ENCODE measurements around the gene LCNL1. TPM values are rescaled to one million over a fixed set of nuclear protein-coding genes. Genes with fewer than 3 reads are reported as not detected.
"Not testable (repeated sequence)": the region's sequence is repeated elsewhere in the genome, so short reads cannot be mapped to it uniquely, and the experiment has no call there.

The LCNL1 gene
- total RNA-seq, 1 donor from 2014 or later = not detected

DNA sequence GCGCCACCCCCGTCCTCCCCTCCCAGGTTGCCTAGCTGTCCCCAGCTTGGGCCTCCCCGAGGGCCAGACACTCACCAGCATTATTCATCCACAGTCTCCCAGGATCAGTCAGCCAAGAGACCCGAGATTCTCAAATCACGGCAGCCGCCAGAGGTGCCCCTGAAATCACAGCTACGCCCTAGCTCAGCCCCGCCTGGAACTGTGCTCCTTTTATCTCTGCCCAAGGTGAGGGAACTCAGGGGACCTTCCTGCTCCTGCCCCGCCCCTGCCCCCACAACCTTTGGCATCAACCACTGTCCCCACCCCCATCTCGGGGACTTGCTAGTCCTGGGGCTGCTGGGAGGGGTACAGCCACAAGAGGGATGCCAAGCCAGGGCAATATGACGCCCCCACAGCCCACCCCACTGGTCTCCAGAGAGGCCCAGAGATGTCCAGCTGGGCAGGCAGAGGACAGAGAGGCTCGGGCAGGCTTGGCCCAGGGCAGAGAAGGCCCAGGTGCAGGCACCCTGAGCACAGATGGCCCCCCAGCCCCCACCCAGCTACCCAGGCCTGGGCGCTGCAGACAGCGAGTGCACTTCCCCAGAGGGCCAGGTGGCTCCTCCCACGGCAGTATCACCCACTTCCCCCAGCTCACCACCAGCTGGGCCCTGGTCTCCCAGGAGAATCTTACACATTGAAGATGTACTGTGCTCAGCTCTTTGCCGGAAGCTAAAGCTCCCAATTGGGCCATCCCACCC, 49.3 kb downstream of the LCNL1 start, which contains the start of gene FUT7:
Gene FUT7, minus strand, starts transcription at position 185 of the 737 bp plus-strand sequence. Its CDS starts 97 bp downstream, at position 88.
- Mint-ChIP-seq H3K4me3 (no peak within 1 kb of the TSS), H3K27ac (no peak within 1 kb of the TSS), H3K27me3 (no peaks in the 10 kb centered on the region), H3K9me3 (no peaks in the 10 kb centered on the region), H3K4me1 (ENCODE audit: unreplicated experiment) (no peaks in the 10 kb centered on the region), H3K36me3 (no peaks in the 10 kb centered on the region)
- TF ChIP-seq, protein P1, sequence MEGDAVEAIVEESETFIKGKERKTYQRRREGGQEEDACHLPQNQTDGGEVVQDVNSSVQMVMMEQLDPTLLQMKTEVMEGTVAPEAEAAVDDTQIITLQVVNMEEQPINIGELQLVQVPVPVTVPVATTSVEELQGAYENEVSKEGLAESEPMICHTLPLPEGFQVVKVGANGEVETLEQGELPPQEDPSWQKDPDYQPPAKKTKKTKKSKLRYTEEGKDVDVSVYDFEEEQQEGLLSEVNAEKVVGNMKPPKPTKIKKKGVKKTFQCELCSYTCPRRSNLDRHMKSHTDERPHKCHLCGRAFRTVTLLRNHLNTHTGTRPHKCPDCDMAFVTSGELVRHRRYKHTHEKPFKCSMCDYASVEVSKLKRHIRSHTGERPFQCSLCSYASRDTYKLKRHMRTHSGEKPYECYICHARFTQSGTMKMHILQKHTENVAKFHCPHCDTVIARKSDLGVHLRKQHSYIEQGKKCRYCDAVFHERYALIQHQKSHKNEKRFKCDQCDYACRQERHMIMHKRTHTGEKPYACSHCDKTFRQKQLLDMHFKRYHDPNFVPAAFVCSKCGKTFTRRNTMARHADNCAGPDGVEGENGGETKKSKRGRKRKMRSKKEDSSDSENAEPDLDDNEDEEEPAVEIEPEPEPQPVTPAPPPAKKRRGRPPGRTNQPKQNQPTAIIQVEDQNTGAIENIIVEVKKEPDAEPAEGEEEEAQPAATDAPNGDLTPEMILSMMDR (conservative IDR thresholded peaks at IDR 0.05) = no peak
- DNase-seq (ENCODE audit: extremely low spot score, unreplicated experiment) = no peak

DNA sequence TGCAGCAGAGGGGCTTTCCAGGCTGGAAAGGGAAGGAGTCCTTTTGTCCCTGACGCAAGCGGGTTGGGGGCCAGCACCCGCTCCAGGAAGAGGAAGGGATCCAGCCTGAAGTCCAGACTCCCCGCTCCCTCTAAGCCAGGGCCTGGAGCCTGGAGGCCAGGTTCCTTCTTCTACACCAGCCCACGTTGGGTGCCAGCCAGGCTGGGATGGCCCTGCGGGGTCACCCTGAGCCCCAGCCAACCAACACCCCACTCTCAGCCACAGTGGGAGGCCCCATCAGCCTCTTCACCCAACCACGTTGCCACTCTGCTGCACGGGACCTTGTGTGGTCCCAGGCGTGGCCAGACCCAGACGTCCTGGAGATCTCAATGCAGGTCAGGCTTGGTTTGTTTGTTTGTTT, 50.1 kb downstream of the LCNL1 start:
- Mint-ChIP-seq H3K4me1 (ENCODE audit: unreplicated experiment) (no peaks in the 10 kb centered on the region), H3K27me3 (no peaks in the 10 kb centered on the region), H3K36me3 (no peaks in the 10 kb centered on the region), H3K9me3 (no peaks in the 10 kb centered on the region), H3K4me3 (no peak overlapping the region), H3K27ac (no peak overlapping the region)
- DNase-seq (ENCODE audit: extremely low spot score, unreplicated experiment) = no peak
- TF ChIP-seq, protein P1 (conservative IDR thresholded peaks at IDR 0.05) = no peak

DNA sequence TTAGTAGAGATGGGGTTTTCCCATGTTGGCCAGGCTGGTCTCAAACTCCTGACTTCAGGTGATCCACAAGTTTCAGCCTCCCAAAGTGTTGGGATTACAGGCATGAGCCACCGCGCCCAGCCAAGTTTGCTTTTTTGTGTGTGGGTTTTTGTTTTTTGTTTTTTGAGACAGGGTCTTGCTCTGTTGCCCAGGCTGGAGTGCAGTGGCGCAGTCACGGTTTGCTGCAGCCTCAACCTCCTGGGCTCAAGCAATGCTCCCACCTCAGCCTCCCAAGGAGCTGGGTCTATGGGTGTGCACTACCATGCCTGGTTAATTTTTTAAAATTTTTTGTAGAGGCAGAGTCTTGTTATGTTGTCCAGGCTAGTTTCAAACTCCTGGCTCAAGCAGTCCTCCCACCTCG, 50.7 kb downstream of the LCNL1 start:
- not testable (repeated sequence) for H3K4me1 Mint-ChIP-seq (ENCODE audit: unreplicated experiment); DNase-seq (ENCODE audit: extremely low spot score, unreplicated experiment); H3K27ac Mint-ChIP-seq; H3K27me3 Mint-ChIP-seq; H3K9me3 Mint-ChIP-seq; H3K4me3 Mint-ChIP-seq; H3K36me3 Mint-ChIP-seq

DNA sequence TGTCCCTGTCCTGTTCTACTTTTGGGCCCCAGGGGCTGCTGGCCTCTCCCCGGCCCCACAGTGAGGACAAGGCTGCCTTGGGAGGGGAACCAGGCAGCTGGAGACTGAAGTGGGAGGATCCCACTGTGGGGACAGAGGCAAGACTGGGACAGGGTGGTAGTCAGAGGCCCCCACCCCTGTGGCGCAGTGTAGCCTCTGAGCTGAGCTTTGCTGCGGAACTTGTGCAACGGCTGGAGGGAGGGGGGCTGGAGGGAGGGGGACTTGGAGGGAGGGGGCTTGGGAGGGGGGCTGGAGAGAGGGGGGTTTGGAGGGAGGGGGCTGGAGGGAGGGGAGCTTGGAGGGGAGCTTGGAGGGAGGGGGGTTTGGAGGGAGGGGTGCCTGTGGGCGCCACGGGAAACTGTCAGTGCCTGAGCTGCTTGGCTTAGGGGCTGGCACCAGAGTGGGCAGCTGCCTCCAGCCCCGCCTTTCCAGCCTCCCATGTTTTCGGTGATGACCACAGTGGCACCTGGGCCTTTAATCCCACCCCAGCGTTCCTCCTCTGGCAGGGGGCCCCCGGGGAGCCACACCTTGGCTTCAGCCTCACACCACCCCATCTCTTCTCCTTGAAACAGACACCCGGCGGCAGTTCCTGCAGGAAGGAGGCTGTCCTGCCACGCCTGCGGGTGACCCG, 51.4 kb downstream of the LCNL1 start:
- no peaks in the 10 kb centered on the region for H3K9me3 Mint-ChIP-seq
- DNase-seq (ENCODE audit: extremely low spot score, unreplicated experiment) = no peak
- no peaks in the 10 kb centered on the region for H3K36me3 Mint-ChIP-seq
- no peak overlapping the region for H3K4me3 Mint-ChIP-seq
- no peaks in the 10 kb centered on the region for H3K4me1 Mint-ChIP-seq (ENCODE audit: unreplicated experiment)
- H3K27me3 Mint-ChIP-seq = no peaks in the 10 kb centered on the region
- H3K27ac Mint-ChIP-seq = no peak overlapping the region
- TF ChIP-seq, protein P1 (conservative IDR thresholded peaks at IDR 0.05) = no peak

DNA sequence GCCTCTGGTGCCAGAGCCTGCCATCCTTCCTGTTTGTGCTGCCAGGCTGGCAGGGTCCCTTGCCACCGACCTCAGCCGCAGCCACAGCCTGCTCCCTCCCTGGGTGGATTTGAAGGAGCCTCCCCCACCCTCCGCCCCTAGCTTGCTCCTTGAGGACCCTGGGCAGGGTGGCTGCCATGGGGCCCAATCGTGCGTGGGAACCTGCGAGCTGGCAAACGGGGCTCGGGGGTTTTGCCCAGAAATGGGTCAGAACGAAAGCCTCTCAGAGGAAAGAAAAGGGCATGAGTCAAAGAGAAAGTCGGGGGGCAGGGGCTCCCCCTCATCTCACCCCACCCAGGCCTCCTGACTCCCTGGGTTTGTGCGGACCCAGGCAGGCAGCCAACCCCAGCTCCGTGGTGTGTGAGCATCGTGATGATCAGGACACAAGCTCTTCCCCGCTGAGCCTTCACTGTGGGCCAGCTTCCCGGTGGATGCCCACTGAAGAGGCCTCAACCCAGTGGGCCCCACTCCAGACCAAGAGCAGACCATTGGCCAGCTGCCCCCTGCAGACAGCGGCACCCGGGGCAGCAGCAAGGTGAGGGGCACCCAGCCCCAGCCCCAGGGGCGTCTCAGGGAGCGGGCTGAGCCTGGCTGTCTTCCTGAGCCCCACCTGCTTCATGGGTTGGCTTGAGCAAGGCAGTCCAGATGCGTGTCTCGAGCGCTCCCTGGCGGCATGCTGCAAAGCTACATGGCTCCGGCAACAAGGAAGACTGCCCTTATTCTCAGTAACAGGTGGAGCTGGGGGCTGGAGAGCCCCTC, 52.1 kb downstream of the LCNL1 start:
- Mint-ChIP-seq H3K4me3 (no peak overlapping the region), H3K9me3 (no peaks in the 10 kb centered on the region), H3K36me3 (no peaks in the 10 kb centered on the region), H3K4me1 (ENCODE audit: unreplicated experiment) (no peaks in the 10 kb centered on the region), H3K27ac (no peak overlapping the region), H3K27me3 (no peaks in the 10 kb centered on the region)
- no peak for DNase-seq (ENCODE audit: extremely low spot score, unreplicated experiment)
- TF ChIP-seq, protein P1 (conservative IDR thresholded peaks at IDR 0.05) = peak; percentile 89

Other genes starting within 250 kb of the LCNL1 start
- gene LCN10, start 240.1 kb upstream of the LCNL1 start, total RNA-seq (ENCODE audit: low replicate concordance) = not detected in 2 replicates
- gene LCN6, start 234.5 kb upstream of the LCNL1 start, total RNA-seq (ENCODE audit: low replicate concordance) = not detected in 2 replicates
- gene LCN8, start 224.8 kb upstream of the LCNL1 start, total RNA-seq (ENCODE audit: low replicate concordance) = not detected in 2 replicates
- 0.77 and 0.93 TPM in 2 replicates for gene LCN15, start 218.5 kb upstream of the LCNL1 start, total RNA-seq (ENCODE audit: low replicate concordance)
- gene TMEM141, start 191.6 kb upstream of the LCNL1 start, total RNA-seq (ENCODE audit: low replicate concordance) = 62.3 and 98.6 TPM in 2 replicates
- 2.9 and 6.1 TPM in 2 replicates for gene CCDC183, start 186.7 kb upstream of the LCNL1 start, total RNA-seq (ENCODE audit: low replicate concordance)
- gene RABL6, start 175.0 kb upstream of the LCNL1 start, total RNA-seq (ENCODE audit: low replicate concordance) = 94.2 and 112 TPM in 2 replicates
- gene AJM1, start 140.5 kb upstream of the LCNL1 start, total RNA-seq (ENCODE audit: low replicate concordance) = 3.2 and 3.6 TPM in 2 replicates
- 176 and 199 TPM in 2 replicates for gene PHPT1, start 133.6 kb upstream of the LCNL1 start, total RNA-seq (ENCODE audit: low replicate concordance)
- gene MAMDC4, start 130.6 kb upstream of the LCNL1 start, total RNA-seq (ENCODE audit: low replicate concordance) = 18.4 and 29.1 TPM in 2 replicates
- gene EDF1, start 116.7 kb upstream of the LCNL1 start, total RNA-seq (ENCODE audit: low replicate concordance) = 324 and 342 TPM in 2 replicates
- 19.4 and 22.3 TPM in 2 replicates for gene TRAF2, start 96.5 kb upstream of the LCNL1 start, total RNA-seq (ENCODE audit: low replicate concordance)
- 82.8 and 110 TPM in 2 replicates for gene FBXW5, start 38.3 kb upstream of the LCNL1 start, total RNA-seq (ENCODE audit: low replicate concordance)
- gene C8G, start 37.8 kb upstream of the LCNL1 start, total RNA-seq (ENCODE audit: low replicate concordance) = 2.8 and 4.1 TPM in 2 replicates
- 7.9 and 8.3 TPM in 2 replicates for gene LCN12, start 30.7 kb upstream of the LCNL1 start, total RNA-seq (ENCODE audit: low replicate concordance)
- gene PTGDS, start 5.5 kb upstream of the LCNL1 start, total RNA-seq (ENCODE audit: low replicate concordance) = 1.4 and 1.7 TPM in 2 replicates
- 63.4 and 100 TPM in 2 replicates for gene PAXX, start 9.4 kb downstream of the LCNL1 start, total RNA-seq (ENCODE audit: low replicate concordance)
- gene CLIC3, start 13.6 kb downstream of the LCNL1 start, total RNA-seq (ENCODE audit: low replicate concordance) = 38.6 and 63.3 TPM in 2 replicates
- 44.7 and 47.7 TPM in 2 replicates for gene ABCA2, start 45.2 kb downstream of the LCNL1 start, total RNA-seq (ENCODE audit: low replicate concordance)
- not detected in 2 replicates for gene FUT7, start 49.1 kb downstream of the LCNL1 start, total RNA-seq (ENCODE audit: low replicate concordance)
- 68.0 and 70.3 TPM in 2 replicates for gene NPDC1, start 63.2 kb downstream of the LCNL1 start, total RNA-seq (ENCODE audit: low replicate concordance)
- gene ENTPD2, start 71.1 kb downstream of the LCNL1 start, total RNA-seq (ENCODE audit: low replicate concordance) = 3.3 and 6.4 TPM in 2 replicates
- gene SAPCD2, start 87.6 kb downstream of the LCNL1 start, total RNA-seq (ENCODE audit: low replicate concordance) = 19.1 and 21.9 TPM in 2 replicates
- 3.4 and 5.4 TPM in 2 replicates for gene UAP1L1, start 94.5 kb downstream of the LCNL1 start, total RNA-seq (ENCODE audit: low replicate concordance)
- gene MAN1B1, start 104.0 kb downstream of the LCNL1 start, total RNA-seq (ENCODE audit: low replicate concordance) = 50.3 and 58.9 TPM in 2 replicates
- gene DPP7, start 131.7 kb downstream of the LCNL1 start, total RNA-seq (ENCODE audit: low replicate concordance) = 86.5 and 86.7 TPM in 2 replicates
- gene GRIN1, start 156.2 kb downstream of the LCNL1 start, total RNA-seq (ENCODE audit: low replicate concordance) = 0.29 and 0.94 TPM in 2 replicates
- gene LRRC26, start 187.1 kb downstream of the LCNL1 start, total RNA-seq (ENCODE audit: low replicate concordance) = 0.77 and 1.4 TPM in 2 replicates
- not detected in 2 replicates for gene TMEM210, start 189.1 kb downstream of the LCNL1 start, total RNA-seq (ENCODE audit: low replicate concordance)
- 63.5 and 65.0 TPM in 2 replicates for gene ANAPC2, start 205.6 kb downstream of the LCNL1 start, total RNA-seq (ENCODE audit: low replicate concordance)
- gene SSNA1, start 205.7 kb downstream of the LCNL1 start, total RNA-seq (ENCODE audit: low replicate concordance) = 64.9 and 74.8 TPM in 2 replicates
- 24.1 and 28.4 TPM in 2 replicates for gene TPRN, start 217.7 kb downstream of the LCNL1 start, total RNA-seq (ENCODE audit: low replicate concordance)
- 42.3 and 46.3 TPM in 2 replicates for gene TMEM203, start 222.7 kb downstream of the LCNL1 start, total RNA-seq (ENCODE audit: low replicate concordance)
- 18.9 and 28.0 TPM in 2 replicates for gene NDOR1, start 222.7 kb downstream of the LCNL1 start, total RNA-seq (ENCODE audit: low replicate concordance)
- gene RNF208, start 239.2 kb downstream of the LCNL1 start, total RNA-seq (ENCODE audit: low replicate concordance) = 12.1 and 15.7 TPM in 2 replicates
- 0.86 and 1.5 TPM in 2 replicates for gene CYSRT1, start 242.2 kb downstream of the LCNL1 start, total RNA-seq (ENCODE audit: low replicate concordance)
- gene RNF224, start 244.5 kb downstream of the LCNL1 start, total RNA-seq (ENCODE audit: low replicate concordance) = 0.36 and 0.48 TPM in 2 replicates
- gene SLC34A3, start 247.9 kb downstream of the LCNL1 start, total RNA-seq (ENCODE audit: low replicate concordance) = 0.41 and 0.81 TPM in 2 replicates